K562 (cell line): ENCODE results near the gene KPTN. TPM values are rescaled to one million over a fixed set of nuclear protein-coding genes. Genes with fewer than 3 reads are reported as not detected.
A peak's percentile ranks its signal among the peaks of the same experiment; 100 is the strongest.

Source experiments
- ARID3A ChIP-seq: IDR thresholded peaks from 2 replicates; pipeline ENCODE4 v1.6.1; 2012; ENCODE audit warnings: low read depth, low read length, improper control_type of control experiment, borderline replicate concordance
- CBX1 ChIP-seq: sonication (generic); IDR thresholded peaks from 2 replicates; pipeline ENCODE4 v1.6.1; 2016; ENCODE audit warnings: antibody characterized with exemption, low read depth, mild to moderate bottlenecking
- CUX1 ChIP-seq: fragments of 200-800 bp; sonication (Bioruptor generic); IDR thresholded peaks from 2 replicates; pipeline ENCODE4 v1.6.1; 2016; ENCODE audit warnings: missing genetic modification characterization, missing compliant biosample characterization
- FOXP1 ChIP-seq: sonication (generic); formaldehyde crosslinking; IDR thresholded peaks from 2 replicates; pipeline ENCODE4 v1.8.0; 2022; ENCODE audit warnings: mild to moderate bottlenecking, missing genetic modification reagents
- POLR2B ChIP-seq: fragments of 450-650 bp; IDR thresholded peaks from 2 replicates; pipeline ENCODE4 v1.6.1; 2018; ENCODE audit warnings: low read depth; ENCODE audit not compliant: partially characterized antibody
- PYGO2 ChIP-seq: fragments of 450-650 bp; IDR thresholded peaks from 2 replicates; pipeline ENCODE4 v1.6.1; 2016; ENCODE audit warnings: mild to moderate bottlenecking, missing genetic modification characterization, moderate library complexity, missing compliant biosample characterization
- RB1 ChIP-seq: fragments of 450-650 bp; IDR thresholded peaks from 2 replicates; pipeline ENCODE4 v1.6.1; 2017; ENCODE audit warnings: low read depth, mild to moderate bottlenecking
- SPI1 ChIP-seq: IDR thresholded peaks from 2 replicates; pipeline ENCODE4 v1.6.1; 2011; ENCODE audit warnings: low read depth, low read length, control low read depth, borderline replicate concordance
- THRAP3 ChIP-seq: fragments of 450-650 bp; IDR thresholded peaks from 2 replicates; pipeline ENCODE4 v1.6.1; 2016; ENCODE audit warnings: mild to moderate bottlenecking, inconsistent platforms, borderline replicate concordance
- TOE1 ChIP-seq, 2 experiments: fragments of 450-650 bp in 1 of 2; sonication (generic) in 1 of 2; formaldehyde crosslinking in 1 of 2; IDR thresholded peaks; 2 replicates each; pipeline versions ENCODE4 v1.7.1 to v1.8.0; 2016 to 2022; ENCODE audit warnings: borderline replicate concordance in 2 of 2, mild to moderate bottlenecking in 2 of 2, antibody characterized with exemption in 1 of 2, inconsistent platforms in 1 of 2, low read depth in 1 of 2, missing genetic modification reagents in 1 of 2, moderate library complexity in 1 of 2
- XRCC3 ChIP-seq: fragments of 450-650 bp; IDR thresholded peaks from 2 replicates; pipeline ENCODE4 v1.6.1; 2017; ENCODE audit warnings: mild to moderate bottlenecking, moderate library complexity
- ZMIZ1 ChIP-seq, 2 experiments: fragments of 150-350 bp in 1 of 2; IDR thresholded peaks; 2 replicates each; pipeline ENCODE4 v1.6.1; 2012 to 2016; ENCODE audit warnings: low read depth in 2 of 2, low read length in 2 of 2, mild to moderate bottlenecking in 1 of 2, moderate library complexity in 1 of 2
- ZNF584 ChIP-seq: fragments of 200-800 bp; sonication (Bioruptor generic); IDR thresholded peaks from 2 replicates; pipeline ENCODE4 v1.6.1; 2016; ENCODE audit warnings: low read depth, mild to moderate bottlenecking, missing genetic modification characterization, missing compliant biosample characterization
- ZNF766 ChIP-seq: fragments of 200-800 bp; sonication (Bioruptor generic); conservative IDR thresholded peaks from 2 replicates; pipeline ENCODE4 v1.6.1; 2016; ENCODE audit warnings: missing genetic modification characterization, missing compliant biosample characterization
- ZNF785 ChIP-seq: fragments of 250-450 bp; sonication (Bioruptor Pico); IDR thresholded peaks from 2 replicates; pipeline ENCODE4 v1.4.0; 2020; ENCODE audit warnings: mild to moderate bottlenecking
- polyA plus RNA-seq, 8 experiments: library from polyadenylated mRNA; depleted of rRNA in 4 of 8; stranded (reverse) in 5 of 8; unstranded in 3 of 8; fragments of >200 nt; fragmentation: Nextera tagmentation in 2 of 8; fragmentation: Illumina TruSeq in 1 of 8; extraction: Ambion mirVana in 2 of 8; extraction: Trizol in 1 of 8; gene quantifications; 2 replicates each; pipeline versions ENCODE4 v1.2.1 to v1.2.3, GENCODE V29; 2011 to 2014; ENCODE audit warnings: inconsistent platforms in 1 of 8, missing spikeins in 1 of 8
- total RNA-seq, 7 experiments: library from RNA; depleted of rRNA in 6 of 7; stranded (reverse); fragments of >200 nt in 6 of 7; fragmentation: Illumina TruSeq in 2 of 7; extraction: Trizol in 2 of 7; gene quantifications; 2 replicates each; pipeline versions ENCODE4 v1.2.1 to v1.2.3, GENCODE V29; 2011 to 2021; ENCODE audit warnings: low replicate concordance in 1 of 7

Gene KPTN
- total and polyA plus RNA-seq, 9 of the 15 experiments (the other 6 are each of a cell fraction or from before 2014, with no cell fraction given) = 0.56 to 18.2 (median 8.5) TPM

GRCh38 chr19:47514869-47515588 lies 31.0 kb upstream of the KPTN start, which contains the start of gene NAPA (continued):
- TF ChIP-seq ZNF785 (CRISPR knock-in tag) (no peak), RB1 (peak; percentile 42; the same call in 1 of the 2 replicates), THRAP3 (no peak), ZMIZ1 (IDR thresholded peaks at IDR 0.05; ENCODE audit: low read depth in 2 of 2, low read length in 2 of 2) (no peak; a peak in 1 of 4 replicates), ZNF584 (no peak), CUX1 (CRISPR knock-in tag) (no peak), ZNF766 (CRISPR knock-in tag) (peak; percentile 98), POLR2B (peak; percentile 50), CBX1 (no peak; the same call in none of the 2 replicates), SPI1 (peak; percentile 37; the same call in 1 of the 2 replicates), TOE1 (IDR thresholded peaks at IDR 0.05; ENCODE audit: borderline replicate concordance) (peak; percentile 99), TOE1 (CRISPR knock-in tag; IDR thresholded peaks at IDR 0.05; ENCODE audit: borderline replicate concordance, low read depth) (no peak), FOXP1 (no peak), ARID3A (no peak), PYGO2 (tag) (no peak), XRCC3 (no peak)
